A549 treated with CORT108297 at 1 μM for 4 hours (cell line): ENCODE data around the gene PRR20G. TPM values are rescaled to one million over a fixed set of nuclear protein-coding genes. Genes with fewer than 3 reads are reported as not detected.

Experiments used
- total RNA-seq: library from RNA; stranded (reverse); fragments of 200-300 nt; extraction: Qiagen RNA extraction; gene quantifications from 5 replicates; pipeline ENCODE4 v1.2.3, GENCODE V29; 2022

PRR20G gene
- total RNA-seq = 0.13 to 0.19 TPM (median 0.17 TPM) in 3 of 5 replicates, not detected in the others

GRCh38 chr3:127287840-127288239, at the start of gene PRR20G:
TSS of gene PRR20G (minus strand) at chr3:127288046. CDS start at chr3:127287365, 681 bp downstream.

Other genes starting within 250 kb of the PRR20G start
- gene PRR23E, start 94.9 kb downstream of the PRR20G start, total RNA-seq = not detected in 5 replicates